ENCODE data around the gene RTN4R.

DNA sequence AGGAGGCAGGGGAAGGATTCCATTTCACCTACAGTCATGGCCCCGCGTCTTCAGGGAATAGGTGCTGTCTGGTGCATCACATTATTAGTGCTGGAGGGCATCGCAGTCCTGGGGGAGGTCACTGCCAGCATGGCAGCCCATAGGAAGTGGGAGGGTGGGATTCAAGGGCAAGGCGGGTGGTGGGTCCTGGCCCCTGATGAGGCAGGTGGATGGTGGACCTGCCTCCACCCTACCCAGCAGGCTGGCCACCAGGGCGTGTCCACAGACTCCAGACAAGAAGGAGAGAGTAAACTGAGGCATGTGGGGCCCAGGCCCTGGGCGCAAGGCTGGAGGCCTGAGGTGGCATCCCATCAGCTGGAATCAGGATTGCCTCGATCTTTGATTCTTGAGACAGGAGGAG lies 53.3 kb downstream of the RTN4R start:
- TF ChIP-seq TAF1 (IDR thresholded peaks at IDR 0.05; ENCODE audit: low read depth, low read length) = no peak
- TF ChIP-seq POLR2AphosphoS5 (IDR thresholded peaks at IDR 0.05; ENCODE audit: low read depth, low read length) = no peak
- TF ChIP-seq POU2F2 (IDR thresholded peaks at IDR 0.05; ENCODE audit: low read depth, low read length) = no peak
- no peak for TF ChIP-seq POLR2A (IDR thresholded peaks at IDR 0.05; ENCODE audit: low read depth, low read length)
